HEK293 (cell line): ENCODE data around the gene GSS.

Source experiments
- ZNF23 ChIP-seq: fragments of 450-650 bp; formaldehyde crosslinking; IDR thresholded peaks from 2 replicates; pipeline ENCODE4 v1.5.1; 2016; ENCODE audit warnings: missing biosample characterization, missing genetic modification characterization, borderline replicate concordance
- ZNF274 ChIP-seq, 2 experiments: fragments of 200-500 bp in 1 of 2; fragments of 450-650 bp in 1 of 2; sonication (Bioruptor generic) in 1 of 2; formaldehyde crosslinking in 1 of 2; IDR thresholded peaks; 2 replicates each; pipeline versions ENCODE4 v1.5.1 to v1.6.1; 2014 to 2016; ENCODE audit warnings: borderline replicate concordance in 1 of 2, inconsistent platforms in 1 of 2, low read length in 1 of 2, missing biosample characterization in 1 of 2, missing genetic modification characterization in 1 of 2
- ZNF560 ChIP-seq: fragments of 450-650 bp; formaldehyde crosslinking; IDR thresholded peaks from 2 replicates; pipeline ENCODE4 v1.5.1; 2017; ENCODE audit warnings: missing biosample characterization, missing genetic modification characterization, borderline replicate concordance
- TF ChIP-seq, protein P1 (sequence below): fragments of 450-650 bp; formaldehyde crosslinking; optimal IDR thresholded peaks from 2 replicates; pipeline ENCODE3; 2016; ENCODE audit warnings: missing biosample characterization, mild to moderate bottlenecking, missing genetic modification characterization
- TF ChIP-seq, protein P2 (sequence below): sonication (generic); formaldehyde crosslinking; IDR thresholded peaks from 2 replicates; pipeline ENCODE4 v1.8.1; 2022; ENCODE audit warnings: mild to moderate bottlenecking, moderate library complexity, missing genetic modification reagents
- TF ChIP-seq, protein P3 (sequence below): fragments of 450-650 bp; formaldehyde crosslinking; IDR thresholded peaks from 2 replicates; pipeline ENCODE4 v1.5.1; 2016; ENCODE audit warnings: missing biosample characterization, missing genetic modification characterization

DNA sequence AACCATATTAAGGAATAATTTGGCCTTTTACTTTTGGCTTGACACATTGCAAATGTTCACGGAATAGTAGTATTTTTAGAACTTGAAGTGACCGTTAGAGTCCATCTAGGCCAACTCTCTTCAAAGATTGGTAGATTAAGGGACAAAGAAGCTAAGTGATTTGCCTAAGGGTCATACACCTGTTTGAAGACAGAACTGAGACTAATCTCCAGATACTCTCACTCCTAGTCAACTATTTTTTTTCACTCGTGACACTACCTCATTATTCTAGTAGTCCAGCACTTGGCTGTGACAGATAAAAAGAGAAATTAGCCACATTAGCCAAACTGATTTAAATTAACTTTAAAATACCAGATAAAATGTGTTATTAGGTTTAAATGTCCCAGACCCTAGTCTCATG, 68.6 kb downstream of the GSS start:
- TF ChIP-seq ZNF23 (tag by site-specific recombination) (no peak), ZNF274 (IDR thresholded peaks at IDR 0.05; ENCODE audit: low read length) (no peak), ZNF274 (tag by site-specific recombination; IDR thresholded peaks at IDR 0.05; ENCODE audit: borderline replicate concordance) (no peak), ZNF560 (no peak)
- TF ChIP-seq, protein P1, sequence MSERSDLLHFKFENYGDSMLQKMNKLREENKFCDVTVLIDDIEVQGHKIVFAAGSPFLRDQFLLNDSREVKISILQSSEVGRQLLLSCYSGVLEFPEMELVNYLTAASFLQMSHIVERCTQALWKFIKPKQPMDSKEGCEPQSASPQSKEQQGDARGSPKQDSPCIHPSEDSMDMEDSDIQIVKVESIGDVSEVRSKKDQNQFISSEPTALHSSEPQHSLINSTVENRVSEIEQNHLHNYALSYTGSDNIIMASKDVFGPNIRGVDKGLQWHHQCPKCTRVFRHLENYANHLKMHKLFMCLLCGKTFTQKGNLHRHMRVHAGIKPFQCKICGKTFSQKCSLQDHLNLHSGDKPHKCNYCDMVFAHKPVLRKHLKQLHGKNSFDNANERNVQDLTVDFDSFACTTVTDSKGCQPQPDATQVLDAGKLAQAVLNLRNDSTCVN (tag by site-specific recombination): no peak
- TF ChIP-seq, protein P2, sequence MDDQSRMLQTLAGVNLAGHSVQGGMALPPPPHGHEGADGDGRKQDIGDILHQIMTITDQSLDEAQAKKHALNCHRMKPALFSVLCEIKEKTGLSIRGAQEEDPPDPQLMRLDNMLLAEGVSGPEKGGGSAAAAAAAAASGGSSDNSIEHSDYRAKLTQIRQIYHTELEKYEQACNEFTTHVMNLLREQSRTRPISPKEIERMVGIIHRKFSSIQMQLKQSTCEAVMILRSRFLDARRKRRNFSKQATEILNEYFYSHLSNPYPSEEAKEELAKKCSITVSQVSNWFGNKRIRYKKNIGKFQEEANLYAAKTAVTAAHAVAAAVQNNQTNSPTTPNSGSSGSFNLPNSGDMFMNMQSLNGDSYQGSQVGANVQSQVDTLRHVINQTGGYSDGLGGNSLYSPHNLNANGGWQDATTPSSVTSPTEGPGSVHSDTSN (CRISPR knock-in tag): no peak
- TF ChIP-seq, protein P3, sequence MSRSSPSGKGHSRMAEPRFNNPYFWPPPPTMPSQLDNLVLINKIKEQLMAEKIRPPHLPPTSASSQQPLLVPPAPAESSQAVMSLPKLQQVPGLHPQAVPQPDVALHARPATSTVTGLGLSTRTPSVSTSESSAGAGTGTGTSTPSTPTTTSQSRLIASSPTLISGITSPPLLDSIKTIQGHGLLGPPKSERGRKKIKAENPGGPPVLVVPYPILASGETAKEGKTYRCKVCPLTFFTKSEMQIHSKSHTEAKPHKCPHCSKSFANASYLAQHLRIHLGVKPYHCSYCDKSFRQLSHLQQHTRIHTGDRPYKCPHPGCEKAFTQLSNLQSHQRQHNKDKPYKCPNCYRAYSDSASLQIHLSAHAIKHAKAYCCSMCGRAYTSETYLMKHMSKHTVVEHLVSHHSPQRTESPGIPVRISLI (tag by site-specific recombination): no peak
